ENCODE data around the gene TENM3.

TENM3 gene

DNA sequence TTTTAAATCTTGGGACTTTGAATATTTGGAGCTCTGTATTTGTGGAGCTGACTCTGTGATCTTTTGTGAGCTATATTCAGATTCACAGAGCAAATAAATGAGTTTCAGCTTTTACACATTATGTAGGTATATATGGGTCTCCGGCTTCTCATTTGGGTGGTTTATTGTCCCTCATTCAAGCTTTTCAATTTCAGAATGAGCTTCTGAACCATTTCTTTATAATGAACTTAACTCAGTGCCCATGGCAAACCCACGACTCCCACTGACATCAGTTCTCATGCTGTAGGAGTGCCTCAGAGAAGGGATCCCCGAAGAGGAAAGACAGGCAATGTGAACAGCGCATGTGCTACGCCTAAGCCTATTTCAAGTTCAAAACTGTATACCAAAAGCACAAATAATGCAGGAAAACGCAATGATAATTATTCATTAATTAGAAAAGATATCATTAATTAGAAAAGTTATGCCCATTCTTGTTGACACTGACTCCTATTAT, 517.4 kb downstream of the TENM3 start:
- no peak overlapping the region for H3K4me3 Mint-ChIP-seq
- no peaks in the 10 kb centered on the region for H3K36me3 Mint-ChIP-seq (ENCODE audit: low read depth)
- H3K27ac Mint-ChIP-seq = no peak overlapping the region
- no peaks in the 10 kb centered on the region for H3K27me3 Mint-ChIP-seq
- no peaks in the 10 kb centered on the region for H3K9me3 Mint-ChIP-seq
- no peaks in the 10 kb centered on the region for H3K4me1 Mint-ChIP-seq (ENCODE audit: low read depth)
- intact Hi-C loops (cut with micrococcal nuclease) = no loop called here

GRCh38 chr4:182764137-182764536, 520.9 kb downstream of the TENM3 start:
- Mint-ChIP-seq H3K9me3 (no peaks in the 10 kb centered on the region), H3K4me1 (ENCODE audit: low read depth) (no peaks in the 10 kb centered on the region), H3K27ac (no peak overlapping the region), H3K36me3 (ENCODE audit: low read depth) (no peaks in the 10 kb centered on the region), H3K4me3 (no peak overlapping the region), H3K27me3 (no peaks in the 10 kb centered on the region)
- intact Hi-C loops (cut with micrococcal nuclease) = no loop called here

DNA sequence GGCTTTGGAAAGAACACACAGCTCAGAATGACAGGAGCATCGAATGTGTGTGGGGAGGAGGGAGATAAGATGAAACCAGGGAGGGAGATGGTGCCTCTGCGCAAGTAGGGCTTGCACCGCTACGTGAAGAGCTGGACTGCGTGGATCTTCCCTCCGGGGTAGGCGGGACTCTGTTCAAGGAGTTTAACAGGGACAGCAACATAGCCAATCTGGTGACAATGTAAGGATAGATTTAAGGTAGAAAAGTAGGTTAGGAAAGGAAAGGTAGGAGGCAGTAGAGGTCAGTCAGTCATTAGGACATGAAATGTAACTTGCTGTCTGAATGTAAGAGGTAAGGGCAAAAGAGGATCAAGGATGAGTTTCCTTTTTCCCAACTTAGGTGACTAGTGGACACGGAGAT, 521.4 kb downstream of the TENM3 start:
- H3K27ac Mint-ChIP-seq = no peak overlapping the region
- H3K9me3 Mint-ChIP-seq = no peaks in the 10 kb centered on the region
- H3K36me3 Mint-ChIP-seq (ENCODE audit: low read depth) = no peaks in the 10 kb centered on the region
- no peaks in the 10 kb centered on the region for H3K4me1 Mint-ChIP-seq (ENCODE audit: low read depth)
- intact Hi-C loops (cut with micrococcal nuclease) = no loop called here
- no peaks in the 10 kb centered on the region for H3K27me3 Mint-ChIP-seq
- no peak overlapping the region for H3K4me3 Mint-ChIP-seq

GRCh38 chr4:182765987-182766856, 523.0 kb downstream of the TENM3 start:
- Mint-ChIP-seq H3K27ac (no peak overlapping the region), H3K4me1 (ENCODE audit: low read depth) (no peaks in the 10 kb centered on the region), H3K9me3 (no peaks in the 10 kb centered on the region), H3K4me3 (no peak overlapping the region), H3K27me3 (no peaks in the 10 kb centered on the region), H3K36me3 (ENCODE audit: low read depth) (no peaks in the 10 kb centered on the region)
- intact Hi-C loops (cut with micrococcal nuclease) = no loop called here

DNA sequence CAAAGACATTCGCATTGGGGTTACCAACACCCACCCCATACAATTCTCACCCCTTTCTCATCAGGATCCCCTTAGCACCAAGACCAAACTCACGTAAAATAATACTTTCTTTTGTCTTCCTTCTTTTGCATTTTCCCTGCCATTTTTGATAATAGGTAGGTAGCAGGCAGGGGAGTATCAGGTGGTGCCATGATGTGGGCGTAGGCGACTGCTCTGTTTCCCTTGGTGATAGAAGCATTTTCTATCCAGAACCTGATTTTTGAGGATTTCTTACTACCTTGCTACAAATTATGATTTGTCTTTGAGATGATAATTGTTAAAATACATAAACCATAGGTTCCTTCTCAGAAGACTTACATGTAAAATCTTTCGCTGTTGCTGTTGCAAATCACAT, 523.7 kb downstream of the TENM3 start:
- Mint-ChIP-seq H3K4me1 (ENCODE audit: low read depth) (no peaks in the 10 kb centered on the region), H3K9me3 (no peaks in the 10 kb centered on the region), H3K27me3 (no peaks in the 10 kb centered on the region), H3K27ac (no peak overlapping the region), H3K36me3 (ENCODE audit: low read depth) (no peaks in the 10 kb centered on the region), H3K4me3 (no peak overlapping the region)
- intact Hi-C loops (cut with micrococcal nuclease) = no loop called here

DNA sequence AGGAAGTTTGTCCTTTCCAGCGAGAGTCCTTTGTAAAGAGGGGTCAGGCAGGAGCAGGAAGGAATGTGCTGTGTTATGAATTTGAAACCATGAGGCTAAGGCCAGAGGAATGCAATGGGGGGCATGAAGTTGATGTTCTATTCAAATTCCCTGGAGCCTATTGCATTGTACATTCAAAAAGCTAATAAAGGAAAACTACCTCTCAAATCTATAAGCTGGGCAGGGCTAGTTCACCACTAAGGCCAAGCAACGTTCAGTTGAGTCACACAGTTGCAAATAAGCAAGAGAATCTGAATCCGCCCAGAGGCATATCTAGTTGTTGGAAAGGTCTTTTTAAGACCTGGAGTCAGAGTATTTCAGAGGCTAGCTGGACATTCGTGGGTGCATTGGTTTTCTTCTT, 525.6 kb downstream of the TENM3 start:
- Mint-ChIP-seq H3K9me3 (no peaks in the 10 kb centered on the region), H3K4me3 (no peak overlapping the region), H3K36me3 (ENCODE audit: low read depth) (no peaks in the 10 kb centered on the region), H3K27me3 (no peaks in the 10 kb centered on the region), H3K4me1 (ENCODE audit: low read depth) (no peaks in the 10 kb centered on the region), H3K27ac (no peak overlapping the region)
- intact Hi-C loops (cut with micrococcal nuclease) = no loop called here

- intact Hi-C loops (cut with micrococcal nuclease) = no loop called here
- Mint-ChIP-seq H3K27ac (no peak overlapping the region), H3K4me3 (no peak overlapping the region), H3K4me1 (ENCODE audit: low read depth) (no peaks in the 10 kb centered on the region), H3K9me3 (no peaks in the 10 kb centered on the region), H3K36me3 (ENCODE audit: low read depth) (no peaks in the 10 kb centered on the region), H3K27me3 (no peaks in the 10 kb centered on the region)
Observed at GRCh38 chr4:182770259-182770995, 527.2 kb downstream of the TENM3 start.

GRCh38 chr4:182770996-182771514, 527.9 kb downstream of the TENM3 start:
- Mint-ChIP-seq H3K9me3 (no peaks in the 10 kb centered on the region), H3K4me1 (ENCODE audit: low read depth) (no peaks in the 10 kb centered on the region), H3K27ac (no peak overlapping the region), H3K27me3 (no peaks in the 10 kb centered on the region), H3K36me3 (ENCODE audit: low read depth) (no peaks in the 10 kb centered on the region), H3K4me3 (no peak overlapping the region)
- intact Hi-C loops (cut with micrococcal nuclease) = no loop called here

- no peak overlapping the region for H3K4me3 Mint-ChIP-seq
- intact Hi-C loops (cut with micrococcal nuclease) = no loop called here
- no peak overlapping the region for H3K27ac Mint-ChIP-seq
- no peaks in the 10 kb centered on the region for H3K27me3 Mint-ChIP-seq
- H3K9me3 Mint-ChIP-seq = no peaks in the 10 kb centered on the region
- no peaks in the 10 kb centered on the region for H3K36me3 Mint-ChIP-seq (ENCODE audit: low read depth)
- H3K4me1 Mint-ChIP-seq (ENCODE audit: low read depth) = no peaks in the 10 kb centered on the region
Observed at GRCh38 chr4:182775075-182775474, 531.9 kb downstream of the TENM3 start.

GRCh38 chr4:182776376-182777105, 533.3 kb downstream of the TENM3 start:
- Mint-ChIP-seq H3K4me1 (ENCODE audit: low read depth) (no peaks in the 10 kb centered on the region), H3K9me3 (no peaks in the 10 kb centered on the region), H3K4me3 (no peak overlapping the region), H3K27ac (no peak overlapping the region), H3K36me3 (ENCODE audit: low read depth) (no peaks in the 10 kb centered on the region), H3K27me3 (no peaks in the 10 kb centered on the region)
- intact Hi-C loops (cut with micrococcal nuclease) = no loop called here

- H3K4me1 Mint-ChIP-seq (ENCODE audit: low read depth) = no peaks in the 10 kb centered on the region
- H3K27me3 Mint-ChIP-seq = no peaks in the 10 kb centered on the region
- no peak overlapping the region for H3K27ac Mint-ChIP-seq
- intact Hi-C loops (cut with micrococcal nuclease) = no loop called here
- no peak overlapping the region for H3K4me3 Mint-ChIP-seq
- no peaks in the 10 kb centered on the region for H3K36me3 Mint-ChIP-seq (ENCODE audit: low read depth)
- H3K9me3 Mint-ChIP-seq = no peaks in the 10 kb centered on the region
Observed at GRCh38 chr4:182778222-182778982, 535.2 kb downstream of the TENM3 start.

DNA sequence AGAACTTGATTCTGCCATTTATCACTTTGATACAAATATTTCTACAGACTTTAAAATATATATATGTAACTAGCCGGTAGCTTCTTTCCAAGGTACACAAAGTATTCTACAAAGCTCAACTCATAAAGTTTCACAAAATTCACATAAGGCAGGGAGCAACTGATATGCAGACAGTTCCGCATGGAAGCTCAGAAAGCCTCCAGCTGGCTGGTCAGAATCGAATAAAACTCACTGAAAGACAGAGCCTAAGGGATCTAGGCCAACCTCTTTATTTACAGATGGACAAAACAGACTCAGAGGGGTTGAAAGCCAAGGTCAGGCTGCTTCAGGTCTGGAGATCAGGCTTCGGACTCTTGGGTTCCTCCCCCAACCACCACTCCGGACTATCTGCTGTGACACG, 543.8 kb downstream of the TENM3 start:
- intact Hi-C loops (cut with micrococcal nuclease) = no loop called here
- no peaks in the 10 kb centered on the region for H3K27me3 Mint-ChIP-seq
- H3K4me1 Mint-ChIP-seq (ENCODE audit: low read depth) = no peaks in the 10 kb centered on the region
- no peak overlapping the region for H3K27ac Mint-ChIP-seq
- no peak overlapping the region for H3K4me3 Mint-ChIP-seq
- H3K9me3 Mint-ChIP-seq = no peaks in the 10 kb centered on the region
- H3K36me3 Mint-ChIP-seq (ENCODE audit: low read depth) = no peaks in the 10 kb centered on the region

- intact Hi-C loops (cut with micrococcal nuclease) = no loop called here
- H3K4me3 Mint-ChIP-seq = no peak overlapping the region
- H3K9me3 Mint-ChIP-seq = no peaks in the 10 kb centered on the region
- H3K36me3 Mint-ChIP-seq (ENCODE audit: low read depth) = no peaks in the 10 kb centered on the region
- no peak overlapping the region for H3K27ac Mint-ChIP-seq
- H3K27me3 Mint-ChIP-seq = no peaks in the 10 kb centered on the region
- no peaks in the 10 kb centered on the region for H3K4me1 Mint-ChIP-seq (ENCODE audit: low read depth)
Observed at GRCh38 chr4:182788201-182788600, 545.0 kb downstream of the TENM3 start.
